ENCODE results near the gene VASH2. TPM values are rescaled to one million over a fixed set of nuclear protein-coding genes. Genes with fewer than 3 reads are reported as not detected.

Gene VASH2
- total RNA-seq, 1 donor from 2014 or later = 0.84 TPM

DNA sequence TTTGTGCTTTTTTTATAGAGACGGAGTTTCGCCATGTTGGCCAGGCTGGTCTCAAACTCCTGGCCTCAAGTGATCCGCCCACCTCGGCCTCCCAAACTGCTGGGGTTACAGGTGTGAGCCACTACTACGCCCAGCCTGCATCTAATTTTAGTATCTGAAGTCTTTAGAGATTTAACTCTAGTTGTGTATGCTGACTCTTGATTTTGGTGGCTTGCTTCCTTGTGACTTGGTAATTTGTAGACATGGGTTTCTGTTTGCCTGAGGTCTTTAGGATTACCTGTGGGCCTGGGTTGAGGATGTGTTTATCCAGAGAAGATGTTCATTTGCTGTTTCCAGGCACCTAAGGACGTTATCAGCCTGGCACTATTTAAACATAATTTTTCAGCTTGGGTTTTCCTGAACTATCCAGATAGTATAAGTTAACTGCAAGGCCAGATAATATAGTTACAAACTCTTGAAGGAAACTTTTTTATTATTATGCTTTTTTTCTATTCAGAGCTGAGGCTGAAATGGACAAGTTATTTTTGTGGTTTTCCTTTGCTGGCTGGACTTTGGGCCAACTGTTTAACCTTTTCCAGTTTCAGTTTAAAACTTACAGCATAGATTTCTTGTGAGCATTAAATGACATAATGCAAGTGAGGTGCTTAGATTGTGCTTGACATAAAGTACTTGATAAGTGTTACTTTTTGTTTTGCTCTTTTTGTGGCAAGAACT, 7.5 kb upstream of the VASH2 start:
- peaks cover 12% of the 10 kb centered on the region for H3K27me3 Mint-ChIP-seq
- no peak for DNase-seq
- H3K36me3 Mint-ChIP-seq (ENCODE audit: low read depth) = no peaks in the 10 kb centered on the region
- no peaks in the 10 kb centered on the region for H3K9me3 Mint-ChIP-seq
- no peak overlapping the region for H3K27ac Mint-ChIP-seq
- no peak overlapping the region for H3K4me3 Mint-ChIP-seq
- intact Hi-C loops (cut with micrococcal nuclease) = no loop called here
- peaks cover 3% of the 10 kb centered on the region for H3K4me1 Mint-ChIP-seq

DNA sequence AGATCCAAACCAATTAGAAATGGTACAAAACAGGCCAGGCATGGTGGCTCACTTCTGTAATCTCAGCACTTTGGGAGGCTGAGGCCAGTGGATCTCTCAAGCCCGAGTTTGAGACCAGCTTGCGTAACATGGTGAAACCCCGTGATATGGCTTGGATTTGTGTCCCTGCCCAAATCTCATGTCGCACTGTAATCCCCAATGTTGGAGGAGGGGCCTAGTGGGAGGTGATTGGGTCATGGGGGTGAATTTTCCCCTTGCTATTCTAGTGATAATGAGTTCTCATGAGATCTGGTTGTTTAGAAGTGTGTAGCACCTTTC, 7.0 kb upstream of the VASH2 start:
- Mint-ChIP-seq H3K36me3 (ENCODE audit: low read depth) (no peaks in the 10 kb centered on the region), H3K27me3 (peaks cover 15% of the 10 kb centered on the region), H3K27ac (no peak overlapping the region), H3K4me3 (no peak overlapping the region), H3K9me3 (no peaks in the 10 kb centered on the region), H3K4me1 (no peaks in the 10 kb centered on the region)
- intact Hi-C loops (cut with micrococcal nuclease) = no loop called here
- DNase-seq = no peak

DNA sequence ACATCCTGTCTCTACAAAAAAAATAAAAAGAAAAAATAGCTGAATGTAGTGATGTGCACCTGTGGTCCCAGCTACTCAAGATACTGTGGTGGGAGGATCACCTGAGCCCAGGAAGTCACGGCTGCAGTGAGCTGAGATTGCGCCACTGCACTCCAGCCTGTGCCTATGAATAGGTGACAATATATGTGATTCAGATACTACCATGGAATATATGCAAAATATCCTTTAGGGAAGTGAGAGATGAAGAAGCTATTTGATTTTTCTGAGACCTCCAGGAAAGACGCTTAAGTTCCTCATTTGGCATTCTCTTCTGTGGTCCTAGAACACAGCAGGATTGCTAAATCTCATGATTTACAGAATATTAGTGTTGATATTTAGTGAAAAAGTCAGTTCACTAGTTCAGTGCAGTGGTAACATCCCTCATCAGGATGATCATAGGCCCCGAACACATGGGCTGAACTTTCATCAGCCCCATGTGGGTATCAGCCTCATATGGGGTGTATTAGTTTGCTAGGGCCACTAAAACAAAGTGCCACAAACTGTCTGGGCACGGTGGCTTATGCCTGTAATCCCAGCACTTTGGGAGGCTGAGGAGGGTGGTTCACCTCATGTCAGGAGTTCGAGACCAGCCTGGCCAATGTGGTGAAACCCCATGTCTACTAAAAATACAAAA, 6.0 kb upstream of the VASH2 start:
- Mint-ChIP-seq H3K9me3 (no peaks in the 10 kb centered on the region), H3K27ac (no peak overlapping the region), H3K4me1 (no peaks in the 10 kb centered on the region)

DNA sequence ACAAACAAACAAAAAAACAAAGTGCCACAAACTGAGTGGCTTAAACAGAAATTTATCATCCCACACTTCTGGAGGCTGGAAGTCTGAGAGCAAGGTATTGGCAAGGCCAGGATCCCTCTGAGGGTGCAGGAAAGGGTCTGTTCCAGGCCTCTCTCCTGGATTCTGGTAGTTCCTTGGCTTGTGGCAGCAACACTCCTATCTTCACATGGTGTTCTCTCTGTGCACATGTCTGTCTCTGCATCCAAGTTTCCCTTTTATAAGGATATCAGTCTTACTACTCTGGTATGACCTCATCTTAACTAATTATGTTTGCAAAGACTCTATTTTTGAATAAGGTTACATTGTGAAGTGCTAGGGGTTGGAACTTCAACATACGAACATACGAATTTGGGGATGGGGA, 5.3 kb upstream of the VASH2 start:
- no peak overlapping the region for H3K27ac Mint-ChIP-seq
- intact Hi-C loops (cut with micrococcal nuclease) = no loop called here

More for the DNA sequence above, 6.0 kb upstream of the VASH2 start:
- Mint-ChIP-seq H3K27me3 (peaks cover 25% of the 10 kb centered on the region), H3K36me3 (ENCODE audit: low read depth) (no peaks in the 10 kb centered on the region), H3K4me3 (no peak overlapping the region)
- intact Hi-C loops (cut with micrococcal nuclease) = no loop called here
- no peak for DNase-seq

DNA sequence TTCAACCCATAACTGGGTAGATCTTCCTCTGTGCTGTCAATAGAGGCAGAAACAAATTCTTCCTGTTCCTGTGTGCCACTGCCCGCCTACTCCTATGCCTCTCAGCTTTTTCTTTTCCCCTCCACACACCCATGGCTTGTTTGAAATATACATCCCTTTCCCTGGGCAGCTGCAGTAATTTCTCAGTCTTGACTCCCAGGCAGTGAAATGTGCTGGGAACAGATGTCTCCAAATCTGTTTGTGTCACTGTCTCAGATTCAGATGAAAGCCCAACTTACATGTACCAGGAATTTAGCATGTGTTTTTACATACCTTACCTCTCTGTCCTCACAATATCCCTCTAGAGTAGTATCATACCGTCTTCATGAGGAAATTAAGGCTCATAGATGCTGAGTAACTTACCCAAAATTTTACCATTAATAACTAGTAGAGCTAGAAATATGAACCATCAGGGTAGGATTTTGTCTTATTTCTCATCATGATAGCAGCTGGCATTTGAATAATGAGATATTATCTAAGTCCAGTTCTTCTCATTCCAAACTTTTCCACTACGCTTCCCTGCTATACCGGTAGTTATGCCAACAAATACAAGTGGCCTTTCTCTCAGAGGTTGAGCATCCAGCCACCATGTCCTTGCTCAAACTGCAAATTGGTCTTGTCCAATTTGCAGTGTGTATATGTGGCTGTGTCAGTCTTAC, 4.7 kb upstream of the VASH2 start:
- no peaks in the 10 kb centered on the region for H3K9me3 Mint-ChIP-seq
- H3K36me3 Mint-ChIP-seq (ENCODE audit: low read depth) = no peaks in the 10 kb centered on the region
- peaks cover 4% of the 10 kb centered on the region for H3K4me1 Mint-ChIP-seq
- peaks cover 30% of the 10 kb centered on the region for H3K27me3 Mint-ChIP-seq
- no peak for DNase-seq
- intact Hi-C loops (cut with micrococcal nuclease) = no loop called here
- H3K27ac Mint-ChIP-seq = no peak overlapping the region
- H3K4me3 Mint-ChIP-seq = no peak overlapping the region

More for the DNA sequence above, 5.3 kb upstream of the VASH2 start:
- no peak for DNase-seq
- Mint-ChIP-seq H3K4me1 (peaks cover 2% of the 10 kb centered on the region), H3K27me3 (peaks cover 28% of the 10 kb centered on the region), H3K9me3 (no peaks in the 10 kb centered on the region), H3K36me3 (ENCODE audit: low read depth) (no peaks in the 10 kb centered on the region), H3K4me3 (no peak overlapping the region)

DNA sequence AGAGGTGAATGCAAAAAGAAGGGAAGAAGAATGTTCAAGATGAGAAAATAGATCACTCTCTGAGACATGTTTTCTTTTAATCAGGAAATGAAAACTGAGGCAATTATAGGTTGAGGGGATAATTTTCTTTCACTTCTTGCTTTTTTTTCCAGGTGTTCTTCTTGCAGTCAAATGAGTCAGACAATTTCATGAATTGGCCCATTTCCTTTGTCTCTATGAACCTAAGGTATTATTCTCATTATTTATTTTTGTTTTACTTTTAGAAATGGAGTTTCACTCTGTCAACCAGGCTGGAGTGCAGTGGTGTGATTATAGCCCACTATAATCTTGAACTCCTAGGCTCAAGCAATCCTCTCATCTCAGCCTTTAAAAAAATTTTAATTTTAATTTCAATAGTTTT, 3.5 kb upstream of the VASH2 start:
- Mint-ChIP-seq H3K36me3 (ENCODE audit: low read depth) (no peaks in the 10 kb centered on the region), H3K4me3 (no peak overlapping the region), H3K4me1 (peaks cover 8% of the 10 kb centered on the region), H3K27ac (no peak overlapping the region), H3K9me3 (no peaks in the 10 kb centered on the region), H3K27me3 (peaks cover 30% of the 10 kb centered on the region)
- no peak for DNase-seq
- intact Hi-C loops (cut with micrococcal nuclease) = no loop called here

DNA sequence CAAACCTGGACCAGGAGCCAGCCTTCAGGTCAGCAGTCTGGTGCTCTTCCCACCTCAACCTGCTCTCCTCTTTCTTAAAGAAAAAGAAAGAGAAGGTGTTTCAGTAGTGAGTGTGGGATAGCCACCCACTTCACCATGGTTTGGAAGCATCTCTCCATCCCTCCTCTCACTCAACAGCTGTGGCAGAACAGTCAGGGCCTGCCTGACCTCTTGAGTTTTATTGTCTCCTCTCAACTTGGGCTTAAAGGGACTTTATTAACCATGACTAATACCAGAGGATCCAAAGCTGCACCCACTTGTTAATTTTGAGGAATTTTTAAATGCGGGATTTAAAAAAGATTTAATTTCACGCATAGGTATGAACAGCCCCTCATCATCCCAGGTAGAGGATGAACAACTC, 570 bp upstream of the VASH2 start:
- intact Hi-C loops (cut with micrococcal nuclease) = loop anchor here (5.0 kb wide), 1 partner anchor 92 kb away; the partner anchor contains the start of gene FLVCR1
- DNase-seq = no peak
- Mint-ChIP-seq H3K27me3 (peaks cover 52% of the 10 kb centered on the region), H3K4me1 (peaks cover 8% of the 10 kb centered on the region), H3K4me3 (peak overlapping the region; percentile 86), H3K27ac (no peak overlapping the region), H3K36me3 (ENCODE audit: low read depth) (no peaks in the 10 kb centered on the region), H3K9me3 (no peaks in the 10 kb centered on the region)

DNA sequence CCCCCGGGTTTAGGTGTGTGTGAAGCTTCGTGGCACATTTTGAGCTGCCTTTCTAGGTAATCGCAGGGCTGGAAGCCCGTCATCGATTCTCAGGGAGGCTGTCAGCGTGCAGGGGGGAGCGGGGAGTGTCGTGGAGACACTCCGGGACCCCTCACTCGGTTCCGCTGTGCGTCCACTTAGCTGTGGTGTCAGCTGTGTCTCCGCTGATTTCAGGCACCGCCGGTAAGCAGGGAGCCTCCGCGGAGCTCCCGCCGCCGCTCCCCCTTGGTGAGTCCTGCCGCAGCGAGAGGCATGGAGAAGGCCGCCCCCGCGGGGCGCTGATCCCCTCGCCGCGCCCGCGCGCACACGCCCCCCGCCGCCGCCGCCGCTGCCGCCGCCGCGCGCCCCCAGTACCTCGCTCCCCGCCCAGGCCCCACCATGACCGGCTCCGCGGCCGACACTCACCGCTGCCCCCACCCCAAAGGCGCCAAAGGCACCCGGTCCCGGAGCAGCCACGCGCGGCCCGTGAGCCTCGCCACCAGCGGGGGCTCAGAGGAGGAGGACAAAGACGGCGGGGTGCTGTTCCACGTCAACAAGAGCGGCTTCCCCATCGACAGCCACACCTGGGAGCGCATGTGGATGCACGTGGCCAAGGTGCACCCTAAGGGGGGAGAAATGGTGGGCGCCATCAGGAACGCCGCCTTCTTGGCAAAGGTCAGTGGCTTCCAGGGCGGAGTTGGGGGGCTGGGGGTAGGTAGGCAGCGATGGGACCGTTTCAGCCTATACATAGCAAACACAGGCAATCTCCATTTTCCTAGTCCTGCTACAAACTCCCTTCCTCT, 995 bp downstream of the VASH2 start:
- H3K9me3 Mint-ChIP-seq = no peaks in the 10 kb centered on the region
- H3K27me3 Mint-ChIP-seq = peaks cover 65% of the 10 kb centered on the region
- no peaks in the 10 kb centered on the region for H3K36me3 Mint-ChIP-seq (ENCODE audit: low read depth)
- no peak overlapping the region for H3K27ac Mint-ChIP-seq
- no peak for DNase-seq
- peak overlapping the region; percentile 86 for H3K4me3 Mint-ChIP-seq
- peaks cover 8% of the 10 kb centered on the region for H3K4me1 Mint-ChIP-seq
- intact Hi-C loops (cut with micrococcal nuclease) = loop anchor here (5.0 kb wide), 1 partner anchor 94 kb away; the partner anchor contains the start of gene FLVCR1

DNA sequence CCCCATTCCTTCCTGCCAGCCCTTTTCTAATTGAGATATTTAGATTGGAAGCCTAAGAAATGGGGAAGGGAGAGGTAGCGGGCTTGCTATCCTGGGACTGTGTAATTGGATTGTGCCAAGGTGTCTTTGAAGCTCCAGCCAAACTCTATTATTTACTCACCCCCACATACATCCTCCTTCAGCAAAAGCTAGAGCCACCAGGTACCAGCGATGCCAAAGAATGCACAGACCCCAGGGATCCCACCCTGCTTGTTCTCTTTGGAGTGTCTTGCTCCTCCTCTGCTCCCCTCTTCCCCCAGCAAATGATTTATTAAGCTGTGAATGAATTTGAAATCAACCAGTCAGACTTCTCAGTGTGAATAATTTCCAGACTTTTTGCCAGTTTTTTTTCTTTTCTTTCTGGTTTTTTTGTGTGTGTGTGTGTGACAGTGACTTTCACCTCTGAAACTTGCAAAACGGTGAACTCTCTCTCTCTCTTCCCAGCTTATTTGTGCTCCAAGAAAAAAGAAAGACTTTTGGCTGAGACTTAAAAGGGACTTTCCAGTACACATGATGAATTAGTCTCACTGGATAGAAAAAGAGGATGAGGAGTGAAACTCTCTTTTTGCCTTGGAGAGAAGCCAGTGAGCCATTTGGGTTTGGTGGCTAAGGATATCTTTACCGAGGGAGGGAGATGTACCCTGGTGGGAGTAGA, 1.8 kb downstream of the VASH2 start:
- H3K9me3 Mint-ChIP-seq = no peaks in the 10 kb centered on the region
- H3K4me3 Mint-ChIP-seq = peak overlapping the region; percentile 39
- no peaks in the 10 kb centered on the region for H3K36me3 Mint-ChIP-seq (ENCODE audit: low read depth)
- peaks cover 8% of the 10 kb centered on the region for H3K4me1 Mint-ChIP-seq
- intact Hi-C loops (cut with micrococcal nuclease) = loop anchor here (5.0 kb wide), 1 partner anchor 95 kb away; the partner anchor contains the start of gene FLVCR1
- no peak overlapping the region for H3K27ac Mint-ChIP-seq
- H3K27me3 Mint-ChIP-seq = peaks cover 71% of the 10 kb centered on the region
- no peak for DNase-seq

DNA sequence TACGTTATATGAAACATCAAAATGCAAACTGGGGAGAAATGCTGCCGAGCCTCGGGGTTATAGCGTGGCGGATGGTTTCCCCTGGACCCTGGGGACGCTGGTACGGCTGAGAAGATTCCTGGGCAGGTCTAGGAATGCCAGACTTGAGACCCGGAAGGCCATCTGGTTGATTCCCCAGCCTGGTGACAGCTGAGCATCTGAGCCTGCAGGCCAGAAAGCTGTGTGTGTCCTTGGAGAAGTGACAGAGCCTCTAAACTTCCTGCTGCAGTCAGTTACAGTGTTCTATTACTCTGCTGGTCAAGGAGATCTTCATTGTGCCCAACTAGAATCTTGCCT, 2.3 kb downstream of the VASH2 start:
- peaks cover 71% of the 10 kb centered on the region for H3K27me3 Mint-ChIP-seq
- H3K9me3 Mint-ChIP-seq = no peaks in the 10 kb centered on the region
- no peaks in the 10 kb centered on the region for H3K36me3 Mint-ChIP-seq (ENCODE audit: low read depth)
- DNase-seq = no peak
- no peak overlapping the region for H3K27ac Mint-ChIP-seq
- intact Hi-C loops (cut with micrococcal nuclease) = loop anchor here (5.0 kb wide), 1 partner anchor 95 kb away; the partner anchor contains the start of gene FLVCR1
- no peak overlapping the region for H3K4me3 Mint-ChIP-seq
- H3K4me1 Mint-ChIP-seq = peaks cover 8% of the 10 kb centered on the region

DNA sequence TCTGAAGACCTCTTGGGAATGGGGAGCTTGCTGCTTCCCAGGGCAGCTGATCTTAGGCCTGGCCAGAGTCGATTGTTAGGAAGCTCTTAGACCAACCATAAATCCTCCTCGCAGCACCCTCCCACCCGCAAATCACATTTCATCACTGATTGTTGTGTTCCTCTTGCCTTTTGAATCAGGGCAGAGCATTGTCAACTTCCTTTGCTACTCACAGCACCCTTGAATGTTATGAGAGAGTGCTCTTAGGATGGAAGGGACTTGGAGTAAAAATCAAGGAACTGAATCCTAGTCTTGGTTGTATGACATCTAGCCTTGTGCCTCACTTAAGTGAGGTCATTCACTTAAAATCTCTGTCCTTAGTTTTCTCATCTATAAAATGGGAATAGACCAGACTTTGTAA, 3.0 kb downstream of the VASH2 start:
- Mint-ChIP-seq H3K4me3 (peak overlapping the region; percentile 3), H3K27ac (no peak overlapping the region), H3K27me3 (peaks cover 68% of the 10 kb centered on the region), H3K36me3 (ENCODE audit: low read depth) (no peaks in the 10 kb centered on the region), H3K4me1 (peaks cover 8% of the 10 kb centered on the region), H3K9me3 (no peaks in the 10 kb centered on the region)
- DNase-seq = no peak
- intact Hi-C loops (cut with micrococcal nuclease) = loop anchor here (5.0 kb wide), 1 partner anchor 96 kb away; the partner anchor contains the start of gene FLVCR1

DNA sequence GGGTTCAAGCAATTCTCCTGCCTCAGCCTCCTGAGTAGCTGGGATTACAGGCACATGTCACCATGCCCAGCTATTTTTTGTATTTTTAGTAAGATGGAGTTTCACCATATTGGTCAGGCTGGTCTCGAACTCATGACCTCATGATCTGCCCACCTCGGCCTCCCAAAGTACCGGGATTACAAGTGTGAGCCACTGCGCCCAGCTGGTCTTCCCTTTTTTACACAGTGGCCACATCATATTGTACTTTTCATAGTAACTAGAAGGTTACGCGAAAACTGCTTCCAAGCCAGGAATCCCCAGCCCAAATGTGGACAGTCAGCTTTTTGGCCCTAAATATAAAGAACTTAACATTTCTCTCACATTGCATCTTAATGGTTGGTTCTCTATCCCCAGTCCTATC, 4.2 kb downstream of the VASH2 start:
- Mint-ChIP-seq H3K4me3 (no peak overlapping the region), H3K36me3 (ENCODE audit: low read depth) (no peaks in the 10 kb centered on the region), H3K27me3 (peaks cover 57% of the 10 kb centered on the region), H3K4me1 (peaks cover 8% of the 10 kb centered on the region), H3K27ac (no peak overlapping the region), H3K9me3 (no peaks in the 10 kb centered on the region)
- no peak for DNase-seq
- intact Hi-C loops (cut with micrococcal nuclease) = loop anchor here (5.0 kb wide), 1 partner anchor 97 kb away; the partner anchor contains the start of gene FLVCR1

DNA sequence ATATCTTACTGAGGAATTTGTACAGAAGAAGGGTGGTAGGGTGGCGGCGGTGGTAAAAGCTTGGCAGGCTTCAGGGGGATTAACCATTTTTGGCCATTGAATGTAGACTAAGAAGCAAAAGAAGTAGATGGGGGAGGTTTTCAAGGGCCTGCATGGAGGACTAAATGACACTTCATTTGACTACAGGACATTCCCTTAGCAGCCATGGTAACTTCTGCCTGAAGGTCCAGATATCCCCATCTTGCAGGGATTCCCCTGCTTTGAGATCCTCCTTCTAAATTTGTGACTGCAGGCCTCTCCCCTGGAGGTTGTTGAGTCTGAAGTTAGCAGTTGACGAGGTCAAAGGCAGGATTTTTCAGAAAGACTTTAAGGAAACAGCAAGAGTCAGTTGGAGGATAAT, 4.8 kb downstream of the VASH2 start:
- no peak for DNase-seq
- Mint-ChIP-seq H3K9me3 (no peaks in the 10 kb centered on the region), H3K27ac (no peak overlapping the region), H3K4me1 (peaks cover 5% of the 10 kb centered on the region), H3K4me3 (no peak overlapping the region), H3K36me3 (ENCODE audit: low read depth) (no peaks in the 10 kb centered on the region), H3K27me3 (peaks cover 52% of the 10 kb centered on the region)
- intact Hi-C loops (cut with micrococcal nuclease) = no loop called here

Data from activated CD4-positive, alpha-beta T cell treated with anti-CD3 and anti-CD28 coated beads, Interleukin-2, amount 10 ng/mL, durations not matched to agents 24 days and 14 days (primary cell).